ENCODE measurements around the gene PALS1. TPM values are rescaled to one million over a fixed set of nuclear protein-coding genes. Genes with fewer than 3 reads are reported as not detected.

PALS1 gene
- polyA plus RNA-seq, 1 donor from 2014 or later: 8.3 TPM

DNA sequence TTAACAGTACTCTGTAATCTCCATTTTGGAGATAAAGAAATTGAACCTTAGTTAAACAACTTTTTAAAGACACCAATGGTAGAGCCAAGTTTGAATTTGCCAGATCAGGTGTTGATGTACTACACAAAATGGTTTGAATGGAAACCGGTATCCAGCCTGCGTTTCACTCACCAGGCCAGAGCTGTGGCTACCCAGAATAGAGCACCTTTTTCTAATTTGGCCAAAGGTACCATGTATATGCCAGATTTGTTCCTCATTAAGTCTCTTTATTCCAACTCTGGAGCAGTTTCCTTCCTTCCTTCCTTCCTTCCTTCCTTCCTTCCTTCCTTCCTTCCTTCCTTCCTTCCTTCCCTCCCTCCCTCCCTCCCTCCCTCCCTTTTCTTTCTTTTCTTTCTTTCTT is 39.3 kb downstream of the PALS1 start:
- Histone ChIP-seq H3K9me3 (ENCODE audit: low read length) (no peaks in the 10 kb centered on the region), H3K27me3 (ENCODE audit: insufficient read depth, low read depth, low read length) (no peaks in the 10 kb centered on the region)
- TF ChIP-seq SMC3 (conservative IDR thresholded peaks at IDR 0.05; ENCODE audit: poor library complexity): no peak
- TF ChIP-seq RAD21 (conservative IDR thresholded peaks at IDR 0.05): no peak
- TF ChIP-seq, protein P1, sequence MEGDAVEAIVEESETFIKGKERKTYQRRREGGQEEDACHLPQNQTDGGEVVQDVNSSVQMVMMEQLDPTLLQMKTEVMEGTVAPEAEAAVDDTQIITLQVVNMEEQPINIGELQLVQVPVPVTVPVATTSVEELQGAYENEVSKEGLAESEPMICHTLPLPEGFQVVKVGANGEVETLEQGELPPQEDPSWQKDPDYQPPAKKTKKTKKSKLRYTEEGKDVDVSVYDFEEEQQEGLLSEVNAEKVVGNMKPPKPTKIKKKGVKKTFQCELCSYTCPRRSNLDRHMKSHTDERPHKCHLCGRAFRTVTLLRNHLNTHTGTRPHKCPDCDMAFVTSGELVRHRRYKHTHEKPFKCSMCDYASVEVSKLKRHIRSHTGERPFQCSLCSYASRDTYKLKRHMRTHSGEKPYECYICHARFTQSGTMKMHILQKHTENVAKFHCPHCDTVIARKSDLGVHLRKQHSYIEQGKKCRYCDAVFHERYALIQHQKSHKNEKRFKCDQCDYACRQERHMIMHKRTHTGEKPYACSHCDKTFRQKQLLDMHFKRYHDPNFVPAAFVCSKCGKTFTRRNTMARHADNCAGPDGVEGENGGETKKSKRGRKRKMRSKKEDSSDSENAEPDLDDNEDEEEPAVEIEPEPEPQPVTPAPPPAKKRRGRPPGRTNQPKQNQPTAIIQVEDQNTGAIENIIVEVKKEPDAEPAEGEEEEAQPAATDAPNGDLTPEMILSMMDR (IDR thresholded peaks at IDR 0.05; ENCODE audit: poor library complexity, severe bottlenecking): no peak
- TF ChIP-seq, protein P2, sequence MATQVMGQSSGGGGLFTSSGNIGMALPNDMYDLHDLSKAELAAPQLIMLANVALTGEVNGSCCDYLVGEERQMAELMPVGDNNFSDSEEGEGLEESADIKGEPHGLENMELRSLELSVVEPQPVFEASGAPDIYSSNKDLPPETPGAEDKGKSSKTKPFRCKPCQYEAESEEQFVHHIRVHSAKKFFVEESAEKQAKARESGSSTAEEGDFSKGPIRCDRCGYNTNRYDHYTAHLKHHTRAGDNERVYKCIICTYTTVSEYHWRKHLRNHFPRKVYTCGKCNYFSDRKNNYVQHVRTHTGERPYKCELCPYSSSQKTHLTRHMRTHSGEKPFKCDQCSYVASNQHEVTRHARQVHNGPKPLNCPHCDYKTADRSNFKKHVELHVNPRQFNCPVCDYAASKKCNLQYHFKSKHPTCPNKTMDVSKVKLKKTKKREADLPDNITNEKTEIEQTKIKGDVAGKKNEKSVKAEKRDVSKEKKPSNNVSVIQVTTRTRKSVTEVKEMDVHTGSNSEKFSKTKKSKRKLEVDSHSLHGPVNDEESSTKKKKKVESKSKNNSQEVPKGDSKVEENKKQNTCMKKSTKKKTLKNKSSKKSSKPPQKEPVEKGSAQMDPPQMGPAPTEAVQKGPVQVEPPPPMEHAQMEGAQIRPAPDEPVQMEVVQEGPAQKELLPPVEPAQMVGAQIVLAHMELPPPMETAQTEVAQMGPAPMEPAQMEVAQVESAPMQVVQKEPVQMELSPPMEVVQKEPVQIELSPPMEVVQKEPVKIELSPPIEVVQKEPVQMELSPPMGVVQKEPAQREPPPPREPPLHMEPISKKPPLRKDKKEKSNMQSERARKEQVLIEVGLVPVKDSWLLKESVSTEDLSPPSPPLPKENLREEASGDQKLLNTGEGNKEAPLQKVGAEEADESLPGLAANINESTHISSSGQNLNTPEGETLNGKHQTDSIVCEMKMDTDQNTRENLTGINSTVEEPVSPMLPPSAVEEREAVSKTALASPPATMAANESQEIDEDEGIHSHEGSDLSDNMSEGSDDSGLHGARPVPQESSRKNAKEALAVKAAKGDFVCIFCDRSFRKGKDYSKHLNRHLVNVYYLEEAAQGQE (IDR thresholded peaks at IDR 0.05; ENCODE audit: borderline replicate concordance): no peak
- TF ChIP-seq EP300 (conservative IDR thresholded peaks at IDR 0.05; ENCODE audit: poor library complexity, severe bottlenecking): no peak
- no peak for TF ChIP-seq EZH2 (IDR thresholded peaks at IDR 0.05; ENCODE audit: borderline replicate concordance, insufficient read depth, low read length, poor library complexity, severe bottlenecking)
- TF ChIP-seq POLR2AphosphoS5 (IDR thresholded peaks at IDR 0.05): no peak
- TF ChIP-seq TAF1 (IDR thresholded peaks at IDR 0.05; ENCODE audit: low read depth): no peak
- TF ChIP-seq MXI1 (conservative IDR thresholded peaks at IDR 0.05; ENCODE audit: poor library complexity, severe bottlenecking): no peak

DNA sequence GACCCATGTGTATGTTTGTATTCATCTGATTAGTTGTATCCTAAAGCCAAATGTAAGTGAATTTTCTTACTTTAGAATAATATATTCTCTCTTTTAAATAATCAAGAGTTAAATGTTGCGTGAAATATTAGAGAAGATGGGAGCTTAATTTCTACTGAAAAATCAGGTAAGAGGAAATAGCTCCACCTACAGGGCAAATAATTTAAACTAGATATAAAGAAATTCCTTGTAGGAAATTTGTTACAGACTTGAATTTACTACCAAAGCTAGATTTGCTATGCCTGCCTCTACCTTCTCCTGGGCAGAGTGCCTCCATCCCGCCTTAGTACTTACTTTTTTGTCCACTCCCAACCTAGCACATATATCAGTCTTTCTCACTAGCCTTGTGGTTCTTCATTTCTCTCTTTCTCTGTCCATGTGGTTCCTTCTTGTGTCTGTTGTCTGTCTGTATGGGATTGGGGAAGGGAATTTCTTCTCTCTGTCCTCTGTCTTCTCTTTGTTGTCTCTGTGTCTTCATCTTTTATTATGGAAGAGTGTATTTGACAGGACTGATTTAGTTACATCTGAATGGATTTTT is 44.7 kb downstream of the PALS1 start:
- peak; percentile 80 for TF ChIP-seq SMC3 (conservative IDR thresholded peaks at IDR 0.05; ENCODE audit: poor library complexity)
- TF ChIP-seq, protein P2 (IDR thresholded peaks at IDR 0.05; ENCODE audit: borderline replicate concordance): no peak
- TF ChIP-seq RAD21 (conservative IDR thresholded peaks at IDR 0.05): peak; percentile 76
- TF ChIP-seq, protein P1 (IDR thresholded peaks at IDR 0.05; ENCODE audit: poor library complexity, severe bottlenecking): peak; percentile 75
- no peak for TF ChIP-seq TAF1 (IDR thresholded peaks at IDR 0.05; ENCODE audit: low read depth)
- no peak for TF ChIP-seq MXI1 (conservative IDR thresholded peaks at IDR 0.05; ENCODE audit: poor library complexity, severe bottlenecking)
- no peak for TF ChIP-seq EP300 (conservative IDR thresholded peaks at IDR 0.05; ENCODE audit: poor library complexity, severe bottlenecking)
- TF ChIP-seq EZH2 (IDR thresholded peaks at IDR 0.05; ENCODE audit: borderline replicate concordance, insufficient read depth, low read length, poor library complexity, severe bottlenecking): no peak
- TF ChIP-seq POLR2AphosphoS5 (IDR thresholded peaks at IDR 0.05): no peak
- Histone ChIP-seq H3K9ac (ENCODE audit: low read length) (no peak overlapping the region), H4K20me1 (ENCODE audit: insufficient read depth) (no peaks in the 10 kb centered on the region), H3K79me2 (replicated peaks; ENCODE audit: insufficient read depth, low read length) (peaks cover 3% of the 10 kb centered on the region), H3K4me2 (ENCODE audit: low read length) (no peak overlapping the region), H3K27me3 (ENCODE audit: insufficient read depth, low read depth, low read length) (no peaks in the 10 kb centered on the region), H3K4me3 (ENCODE audit: low read length) (no peak overlapping the region), H3F3A (ENCODE audit: insufficient read depth, low read length, poor library complexity, severe bottlenecking) (no peaks in the 10 kb centered on the region), H3K36me3 (ENCODE audit: insufficient read depth, low read length) (no peaks in the 10 kb centered on the region), H2AFZ (ENCODE audit: low read depth, low read length) (no peak overlapping the region), H3K9me2 (ENCODE audit: insufficient read depth, low read length) (no peaks in the 10 kb centered on the region), H3K27ac (ENCODE audit: low read length) (no peak overlapping the region), H3K9me3 (ENCODE audit: low read length) (no peaks in the 10 kb centered on the region)

More for the DNA sequence above, 39.3 kb downstream of the PALS1 start:
- no peak overlapping the region for H2AFZ ChIP-seq (ENCODE audit: low read depth, low read length)
- H4K20me1 ChIP-seq (ENCODE audit: insufficient read depth): no peaks in the 10 kb centered on the region
- H3K9ac ChIP-seq (ENCODE audit: low read length): no peak overlapping the region
- H3F3A ChIP-seq (ENCODE audit: insufficient read depth, low read length, poor library complexity, severe bottlenecking): no peaks in the 10 kb centered on the region
- H3K9me2 ChIP-seq (ENCODE audit: insufficient read depth, low read length): no peaks in the 10 kb centered on the region
- H3K36me3 ChIP-seq (ENCODE audit: insufficient read depth, low read length): no peaks in the 10 kb centered on the region
- H3K4me2 ChIP-seq (ENCODE audit: low read length): no peak overlapping the region
- no peak overlapping the region for H3K27ac ChIP-seq (ENCODE audit: low read length)
- no peak overlapping the region for H3K4me3 ChIP-seq (ENCODE audit: low read length)
- peaks cover 3% of the 10 kb centered on the region for H3K79me2 ChIP-seq (replicated peaks; ENCODE audit: insufficient read depth, low read length)
